ENCODE results near the gene INPP4B. TPM values are rescaled to one million over a fixed set of nuclear protein-coding genes. Genes with fewer than 3 reads are reported as not detected.

The INPP4B gene
- total RNA-seq, 1 experiment from 2014 or later, result 41.0 TPM

DNA sequence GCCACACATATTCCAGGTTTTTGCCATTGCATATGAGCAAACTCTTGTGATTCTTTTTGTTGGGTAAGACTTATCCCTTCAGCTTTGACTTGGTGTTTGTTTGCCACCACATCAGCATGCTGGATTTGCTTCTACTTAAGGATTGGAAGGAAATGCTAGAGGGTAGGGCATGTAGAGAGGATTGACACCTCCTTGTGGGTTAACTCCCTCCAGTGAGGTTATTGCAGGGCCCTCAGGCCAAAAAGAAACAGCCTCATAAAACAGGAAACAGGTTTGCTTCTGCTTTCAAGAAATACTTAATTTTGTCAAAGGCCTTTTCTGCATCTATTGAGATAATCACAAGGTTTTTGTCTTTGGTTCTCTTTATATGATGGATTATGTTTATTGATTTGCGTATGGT lies 15.2 kb upstream of the INPP4B start:
- Histone ChIP-seq H3K9me3 (ENCODE audit: low read length) (no peaks in the 10 kb centered on the region), H3K79me2 (ENCODE audit: low read length) (no peaks in the 10 kb centered on the region), H3F3A (ENCODE audit: low read length, unreplicated experiment) (no peaks in the 10 kb centered on the region), H2AFZ (ENCODE audit: low read length) (no peak overlapping the region), H3K4me3 (ENCODE audit: low read length) (no peak overlapping the region), H3K27ac (ENCODE audit: low read length) (no peak overlapping the region), H3K36me3 (ENCODE audit: low read depth, low read length) (no peaks in the 10 kb centered on the region), H3K27me3 (ENCODE audit: low read length) (no peaks in the 10 kb centered on the region), H4K20me1 (ENCODE audit: low read length) (no peaks in the 10 kb centered on the region), H3K9me2 (replicated peaks; ENCODE audit: low read length) (no peaks in the 10 kb centered on the region), H3K9ac (ENCODE audit: low read length) (no peak overlapping the region), H3K4me2 (ENCODE audit: low read length) (no peak overlapping the region), H3K4me1 (ENCODE audit: insufficient read depth, low read length) (no peaks in the 10 kb centered on the region)
- no peak for DNase-seq
- TF ChIP-seq EZH2phosphoT487 (IDR thresholded peaks at IDR 0.05; ENCODE audit: borderline replicate concordance, low read length) (no peak), EZH2 (IDR thresholded peaks at IDR 0.05; ENCODE audit: low read length, unreplicated experiment) (no peak)
- TF ChIP-seq, protein P1, sequence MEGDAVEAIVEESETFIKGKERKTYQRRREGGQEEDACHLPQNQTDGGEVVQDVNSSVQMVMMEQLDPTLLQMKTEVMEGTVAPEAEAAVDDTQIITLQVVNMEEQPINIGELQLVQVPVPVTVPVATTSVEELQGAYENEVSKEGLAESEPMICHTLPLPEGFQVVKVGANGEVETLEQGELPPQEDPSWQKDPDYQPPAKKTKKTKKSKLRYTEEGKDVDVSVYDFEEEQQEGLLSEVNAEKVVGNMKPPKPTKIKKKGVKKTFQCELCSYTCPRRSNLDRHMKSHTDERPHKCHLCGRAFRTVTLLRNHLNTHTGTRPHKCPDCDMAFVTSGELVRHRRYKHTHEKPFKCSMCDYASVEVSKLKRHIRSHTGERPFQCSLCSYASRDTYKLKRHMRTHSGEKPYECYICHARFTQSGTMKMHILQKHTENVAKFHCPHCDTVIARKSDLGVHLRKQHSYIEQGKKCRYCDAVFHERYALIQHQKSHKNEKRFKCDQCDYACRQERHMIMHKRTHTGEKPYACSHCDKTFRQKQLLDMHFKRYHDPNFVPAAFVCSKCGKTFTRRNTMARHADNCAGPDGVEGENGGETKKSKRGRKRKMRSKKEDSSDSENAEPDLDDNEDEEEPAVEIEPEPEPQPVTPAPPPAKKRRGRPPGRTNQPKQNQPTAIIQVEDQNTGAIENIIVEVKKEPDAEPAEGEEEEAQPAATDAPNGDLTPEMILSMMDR (conservative IDR thresholded peaks at IDR 0.05; ENCODE audit: low read depth, low read length), result no peak
- BruUV-seq (replicated peaks), result no TSS peak
- intact Hi-C loops (cut with micrococcal nuclease), result no loop called here
- POLR2A ChIA-PET (ENCODE audit: unreplicated experiment), result no interaction called here
- CTCF ChIA-PET, result no interaction called here
- ATAC-seq, result no peak

DNA sequence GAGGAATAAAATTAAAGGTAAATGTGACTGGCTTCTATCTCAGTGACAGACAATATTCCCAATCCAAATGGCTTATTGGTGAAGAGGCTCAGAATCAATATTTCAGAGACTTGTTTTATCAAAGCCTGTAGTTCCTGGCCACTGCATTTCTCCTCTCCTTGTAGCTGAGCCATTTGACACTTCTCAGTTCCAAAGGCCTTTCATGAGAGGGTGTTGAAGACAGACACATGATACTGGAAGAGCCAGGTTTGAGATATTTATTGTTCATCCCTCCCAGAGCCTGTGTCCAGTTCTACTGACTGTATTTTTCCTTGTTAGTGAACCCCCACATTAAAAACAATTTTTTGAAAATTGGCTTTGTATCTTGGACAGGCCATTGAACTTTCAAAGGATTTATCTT lies 12.9 kb upstream of the INPP4B start:
- CTCF ChIA-PET, result no interaction called here

DNA sequence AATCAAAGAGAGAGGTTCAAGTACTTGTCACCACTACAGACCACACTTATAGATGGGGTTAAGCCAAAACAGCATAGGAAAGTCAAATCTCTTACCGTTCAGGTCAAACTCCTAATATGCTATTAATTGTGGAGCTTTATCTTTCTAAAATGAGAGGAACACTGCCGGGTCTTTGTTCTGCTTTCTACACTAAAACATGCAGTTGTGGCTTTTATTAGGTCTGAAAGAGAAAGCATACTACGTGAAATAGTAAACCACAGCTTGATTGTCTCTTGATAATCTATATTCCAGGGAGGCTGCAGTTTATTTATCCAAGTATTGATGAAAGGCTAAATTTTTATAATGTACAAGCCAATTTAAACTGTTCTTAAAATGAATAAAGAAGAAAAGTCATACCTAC lies 12.3 kb upstream of the INPP4B start:
- Histone ChIP-seq H3K36me3 (ENCODE audit: low read depth, low read length) (no peaks in the 10 kb centered on the region), H3K27ac (ENCODE audit: low read length) (no peak overlapping the region), H2AFZ (ENCODE audit: low read length) (no peak overlapping the region), H3K79me2 (ENCODE audit: low read length) (no peaks in the 10 kb centered on the region), H3F3A (ENCODE audit: low read length, unreplicated experiment) (no peaks in the 10 kb centered on the region), H3K4me1 (ENCODE audit: insufficient read depth, low read length) (no peaks in the 10 kb centered on the region), H3K9me3 (ENCODE audit: low read length) (no peaks in the 10 kb centered on the region), H4K20me1 (ENCODE audit: low read length) (no peaks in the 10 kb centered on the region), H3K27me3 (ENCODE audit: low read length) (no peaks in the 10 kb centered on the region), H3K4me2 (ENCODE audit: low read length) (no peak overlapping the region), H3K9ac (ENCODE audit: low read length) (no peak overlapping the region), H3K4me3 (ENCODE audit: low read length) (no peak overlapping the region), H3K9me2 (replicated peaks; ENCODE audit: low read length) (no peaks in the 10 kb centered on the region)
- BruUV-seq (replicated peaks), result no TSS peak
- ChIA-PET POLR2A (ENCODE audit: unreplicated experiment) (no interaction called here), CTCF (no interaction called here)
- no peak for DNase-seq
- intact Hi-C loops (cut with micrococcal nuclease), result no loop called here
- no peak for ATAC-seq
- no peak for TF ChIP-seq EZH2phosphoT487 (IDR thresholded peaks at IDR 0.05; ENCODE audit: borderline replicate concordance, low read length)
- TF ChIP-seq, protein P1 (conservative IDR thresholded peaks at IDR 0.05; ENCODE audit: low read depth, low read length), result no peak
- TF ChIP-seq EZH2 (IDR thresholded peaks at IDR 0.05; ENCODE audit: low read length, unreplicated experiment), result no peak

More for the DNA sequence above, 12.9 kb upstream of the INPP4B start:
- Histone ChIP-seq H3K9ac (ENCODE audit: low read length) (no peak overlapping the region), H3F3A (ENCODE audit: low read length, unreplicated experiment) (no peaks in the 10 kb centered on the region), H3K4me2 (ENCODE audit: low read length) (no peak overlapping the region), H4K20me1 (ENCODE audit: low read length) (no peaks in the 10 kb centered on the region), H3K27me3 (ENCODE audit: low read length) (no peaks in the 10 kb centered on the region), H3K27ac (ENCODE audit: low read length) (no peak overlapping the region), H3K9me2 (replicated peaks; ENCODE audit: low read length) (no peaks in the 10 kb centered on the region), H3K9me3 (ENCODE audit: low read length) (no peaks in the 10 kb centered on the region), H2AFZ (ENCODE audit: low read length) (no peak overlapping the region), H3K79me2 (ENCODE audit: low read length) (no peaks in the 10 kb centered on the region), H3K4me3 (ENCODE audit: low read length) (no peak overlapping the region), H3K36me3 (ENCODE audit: low read depth, low read length) (no peaks in the 10 kb centered on the region), H3K4me1 (ENCODE audit: insufficient read depth, low read length) (no peaks in the 10 kb centered on the region)
- ATAC-seq (no peak), DNase-seq (no peak)
- intact Hi-C loops (cut with micrococcal nuclease), result no loop called here
- no peak for TF ChIP-seq EZH2 (IDR thresholded peaks at IDR 0.05; ENCODE audit: low read length, unreplicated experiment)
- TF ChIP-seq, protein P1 (conservative IDR thresholded peaks at IDR 0.05; ENCODE audit: low read depth, low read length), result no peak
- BruUV-seq (replicated peaks), result no TSS peak
- POLR2A ChIA-PET (ENCODE audit: unreplicated experiment), result no interaction called here

All from PC-3 (cell line).